H9 (cell line): Measurements from ENCODE around the gene CR1. TPM values are rescaled to one million over a fixed set of nuclear protein-coding genes. Genes with fewer than 3 reads are reported as not detected.

ENCODE experiments used
- DNase-seq: peaks from one replicate; pipeline ENCODE4 v3.0.0-alpha.2; 2017
- H2AFZ ChIP-seq: one replicate; pipeline ENCODE4 v1.6.1; 2013; ENCODE audit warnings: mild to moderate bottlenecking, low read length, control low read depth, moderate library complexity
- H2AK5ac ChIP-seq: 2 replicates; pipeline ENCODE4 v1.6.1; 2013; ENCODE audit warnings: low read length, control low read depth, mixed read lengths; ENCODE audit not compliant: insufficient read length
- H2BK120ac ChIP-seq: one replicate; pipeline ENCODE4 v1.6.1; 2013; ENCODE audit warnings: low read depth, mild to moderate bottlenecking, low read length, control low read depth, inconsistent platforms; ENCODE audit not compliant: poor library complexity, severe bottlenecking
- H2BK12ac ChIP-seq: 2 replicates; pipeline ENCODE4 v1.6.1; 2013; ENCODE audit warnings: low read length, control low read depth, mixed read lengths, low read depth; ENCODE audit not compliant: insufficient read length
- H2BK15ac ChIP-seq: 2 replicates; pipeline ENCODE4 v1.6.1; 2013; ENCODE audit warnings: low read depth, low read length, control low read depth
- H2BK20ac ChIP-seq: one replicate; pipeline ENCODE4 v1.6.1; 2013; ENCODE audit warnings: low read depth, mild to moderate bottlenecking, low read length, control low read depth, inconsistent platforms; ENCODE audit not compliant: poor library complexity, severe bottlenecking
- H2BK5ac ChIP-seq: 2 replicates; pipeline ENCODE4 v1.6.1; 2013; ENCODE audit warnings: low read length, control low read depth, mixed read lengths; ENCODE audit not compliant: insufficient read length
- H3K14ac ChIP-seq: 2 replicates; pipeline ENCODE4 v1.6.1; 2013; ENCODE audit warnings: low read length, control low read depth; ENCODE audit not compliant: insufficient read depth
- H3K18ac ChIP-seq: 2 replicates; pipeline ENCODE4 v1.6.1; 2013; ENCODE audit warnings: low read depth, mild to moderate bottlenecking, mixed read lengths, low read length, control low read depth; ENCODE audit not compliant: insufficient read length
- H3K23ac ChIP-seq: 2 replicates; pipeline ENCODE4 v1.6.1; 2013; ENCODE audit warnings: low read length, control low read depth, mixed read lengths, low read depth; ENCODE audit not compliant: insufficient read length
- H3K23me2 ChIP-seq: 2 replicates; pipeline ENCODE4 v1.6.1; 2013; ENCODE audit warnings: low read depth, mild to moderate bottlenecking, mixed read lengths, low read length, control low read depth; ENCODE audit not compliant: insufficient read length, poor library complexity, severe bottlenecking
- H3K27ac ChIP-seq: 2 replicates; pipeline ENCODE4 v1.5.1; 2013; ENCODE audit warnings: low read length, control low read depth, mixed read lengths, low read depth; ENCODE audit not compliant: insufficient read length
- H3K27me3 ChIP-seq: 2 replicates; pipeline ENCODE4 v1.6.1; 2013; ENCODE audit warnings: low read length, control low read depth, inconsistent platforms; ENCODE audit not compliant: insufficient read depth
- H3K4ac ChIP-seq: 2 replicates; pipeline ENCODE4 v1.6.1; 2013; ENCODE audit warnings: low read depth, mild to moderate bottlenecking, control low read depth, inconsistent platforms, low read length, moderate library complexity
- H3K4me1 ChIP-seq: 2 replicates; pipeline ENCODE4 v1.6.1; 2013; ENCODE audit warnings: low read length, control low read depth, inconsistent platforms; ENCODE audit not compliant: insufficient read depth
- H3K4me2 ChIP-seq: 2 replicates; pipeline ENCODE4 v1.6.1; 2013; ENCODE audit warnings: low read length, control low read depth, mixed read lengths; ENCODE audit not compliant: insufficient read length, insufficient read depth
- H3K56ac ChIP-seq: 2 replicates; pipeline ENCODE4 v1.6.1; 2013; ENCODE audit warnings: low read depth, mild to moderate bottlenecking, mixed read lengths, low read length, control low read depth; ENCODE audit not compliant: insufficient read length
- H3K79me1 ChIP-seq: 2 replicates; pipeline ENCODE4 v1.6.1; 2013; ENCODE audit warnings: low read depth, mild to moderate bottlenecking, moderate library complexity, low read length, control low read depth, inconsistent platforms; ENCODE audit not compliant: insufficient read depth, poor library complexity, severe bottlenecking
- H3K79me2 ChIP-seq: 2 replicates; pipeline ENCODE4 v1.6.1; 2013; ENCODE audit warnings: low read length, control low read depth, inconsistent platforms; ENCODE audit not compliant: insufficient read depth
- H3K9ac ChIP-seq: 2 replicates; pipeline ENCODE4 v1.6.1; 2013; ENCODE audit warnings: low read length, control low read depth, mixed read lengths; ENCODE audit not compliant: insufficient read length; ENCODE audit errors: extremely low read depth
- H3K9me3 ChIP-seq: one replicate; pipeline ENCODE4 v1.6.1; 2013; ENCODE audit warnings: low read depth, low read length, inconsistent platforms; ENCODE audit not compliant: control insufficient read depth
- H3T11ph ChIP-seq: one replicate; pipeline ENCODE4 v1.6.1; 2013; ENCODE audit warnings: mild to moderate bottlenecking, low read length, control low read depth, inconsistent platforms
- H4K20me1 ChIP-seq: one replicate; pipeline ENCODE4 v1.6.1; 2013; ENCODE audit not compliant: control insufficient read depth, insufficient read length, insufficient read depth
- H4K5ac ChIP-seq: 2 replicates; pipeline ENCODE4 v1.6.1; 2013; ENCODE audit warnings: low read depth, mild to moderate bottlenecking, mixed read lengths, low read length, control low read depth; ENCODE audit not compliant: insufficient read length
- H4K8ac ChIP-seq: replicated peaks from 2 replicates; pipeline ENCODE4 v1.6.1; 2013; ENCODE audit warnings: low read length, control low read depth, mixed read lengths, low read depth; ENCODE audit not compliant: insufficient read length
- H4K91ac ChIP-seq: 2 replicates; pipeline ENCODE4 v1.6.1; 2013; ENCODE audit warnings: low read depth, mild to moderate bottlenecking, moderate library complexity, mixed read lengths, low read length, control low read depth; ENCODE audit not compliant: insufficient read length
- H3K27ac Mint-ChIP-seq, 3 experiments: 2 replicates in 2 of 3; 3 replicates in 1 of 3; pipeline ENCODE4 v1.8.0; 2020 to 2021; ENCODE audit warnings: mixed read lengths in 3 of 3, mild to moderate bottlenecking in 1 of 3, moderate library complexity in 1 of 3
- H3K27me3 Mint-ChIP-seq: 2 replicates; pipeline ENCODE4 v1.8.0; 2021; ENCODE audit warnings: low read depth, mild to moderate bottlenecking, moderate library complexity, mixed read lengths
- H3K36me3 Mint-ChIP-seq, 3 experiments: 2 replicates in 2 of 3; 3 replicates in 1 of 3; pipeline ENCODE4 v1.8.0; 2020 to 2021; ENCODE audit warnings: low read depth in 3 of 3, mixed read lengths in 3 of 3; ENCODE audit not compliant: insufficient read depth in 1 of 3
- H3K4me1 Mint-ChIP-seq, 2 experiments: 2 replicates each; pipeline ENCODE4 v1.8.0; 2020; ENCODE audit warnings: mixed read lengths in 2 of 2
- H3K4me3 Mint-ChIP-seq, 2 experiments: 2 replicates in 1 of 2; 3 replicates in 1 of 2; pipeline ENCODE4 v1.8.0; 2020 to 2021; ENCODE audit warnings: mild to moderate bottlenecking in 2 of 2, mixed read lengths in 2 of 2, moderate library complexity in 1 of 2
- H3K9me3 Mint-ChIP-seq, 2 experiments: 2 replicates in 1 of 2; 3 replicates in 1 of 2; pipeline ENCODE4 v1.8.0; 2020; ENCODE audit warnings: mild to moderate bottlenecking in 2 of 2, mixed read lengths in 2 of 2, moderate library complexity in 1 of 2
- CTCF ChIP-seq: fragments of 200-600 bp; sonication (generic); conservative IDR thresholded peaks from 3 replicates; pipeline ENCODE4 v1.8.0; 2021; ENCODE audit warnings: antibody characterized with exemption, mild to moderate bottlenecking
- WGBS: extraction: QIAGEN DNeasy Blood & Tissue Kit; methylation state at CpG from one replicate; pipeline ENCODE4 v1.1.7; 2013; ENCODE audit warnings: missing lambda C conversion rate, low lambda C conversion rate, mixed read lengths; ENCODE audit not compliant: insufficient read length; ENCODE audit errors: extremely low coverage; 5-methylcytosine and 5-hydroxymethylcytosine counted together
- total RNA-seq: library from RNA; stranded (reverse); gene quantifications from 2 replicates; pipeline ENCODE4 v1.2.1, GENCODE V29; 2021

Gene CR1
- total RNA-seq, 1 experiment from 2014 or later: 0.04 TPM

- DNase-seq: no peak
- Histone ChIP-seq H3K4me2 (no peak overlapping the region), H2BK120ac (no peak overlapping the region), H4K5ac (no peak overlapping the region), H3K79me1 (no peaks in the 10 kb centered on the region), H4K91ac (no peak overlapping the region), H3K27ac (no peak overlapping the region), H2AFZ (no peak overlapping the region), H3K27me3 (no peaks in the 10 kb centered on the region), H2AK5ac (no peak overlapping the region), H3K18ac (no peak overlapping the region), H2BK20ac (no peak overlapping the region), H3K79me2 (no peaks in the 10 kb centered on the region), H3K4ac (no peak overlapping the region), H3K23me2 (no peaks in the 10 kb centered on the region), H3T11ph (no peak overlapping the region), H3K56ac (no peak overlapping the region), H2BK15ac (no peak overlapping the region), H3K9me3 (no peaks in the 10 kb centered on the region), H3K4me1 (no peaks in the 10 kb centered on the region; the same call in 1 of the 2 replicates), H3K23ac (no peak overlapping the region), H4K8ac (no peak overlapping the region), H3K14ac (no peak overlapping the region), H3K9ac (no peak overlapping the region), H2BK5ac (no peak overlapping the region), H2BK12ac (no peak overlapping the region), H4K20me1 (no peaks in the 10 kb centered on the region)
- no peaks in the 10 kb centered on the region for H3K36me3 Mint-ChIP-seq
- H3K27me3 Mint-ChIP-seq: no peaks in the 10 kb centered on the region
- H3K4me3 Mint-ChIP-seq: no peak overlapping the region
- TF ChIP-seq CTCF: no peak
- peaks cover 26 to 34% of the 10 kb centered on the region in 2 experiments for H3K4me1 Mint-ChIP-seq
- WGBS: no CpG with 5 or more reads among the region's 4 CpGs
- H3K9me3 Mint-ChIP-seq: no peaks in the 10 kb centered on the region
- no peak overlapping the region for H3K27ac Mint-ChIP-seq
Observed at GRCh38 chr1:207646944-207647579, 151.1 kb downstream of the CR1 start.
